NCI-H526 treated with DMSO at 0.1 percent for 48 hours (cell line): ENCODE measurements around the gene AP1S2.

ENCODE experiments used
- DNase-seq: peaks from one replicate; lab custom pipeline; 2025; lab: John Stamatoyannopoulos, UW

The AP1S2 gene

GRCh38 chrX:15812192-15812938, 42.2 kb downstream of the AP1S2 start:
- DNase-seq, result no peak

GRCh38 chrX:15808254-15808653, 46.4 kb downstream of the AP1S2 start:
- no peak for DNase-seq

DNA sequence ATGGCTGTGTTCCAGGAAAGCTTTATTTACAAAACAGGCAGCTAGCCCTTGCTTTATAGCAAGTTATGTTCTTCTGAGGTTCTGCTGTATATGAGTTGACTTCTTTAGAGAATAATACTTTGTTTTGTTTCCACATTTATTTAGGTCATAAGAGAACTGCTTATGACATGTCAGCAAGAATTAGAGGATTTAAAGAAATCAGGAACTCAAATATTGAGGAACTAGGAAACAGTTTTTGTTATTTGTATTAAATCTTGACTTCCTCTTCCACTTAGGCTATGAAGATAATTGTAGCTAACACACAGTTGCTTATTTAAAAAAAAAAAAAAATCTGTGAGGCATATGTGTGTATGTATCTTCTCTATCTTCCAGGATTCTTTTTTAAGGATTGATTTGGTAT, 50.0 kb downstream of the AP1S2 start:
- no peak for DNase-seq

- no peak for DNase-seq
Observed at GRCh38 chrX:15797707-15798106, 56.9 kb downstream of the AP1S2 start.

DNA sequence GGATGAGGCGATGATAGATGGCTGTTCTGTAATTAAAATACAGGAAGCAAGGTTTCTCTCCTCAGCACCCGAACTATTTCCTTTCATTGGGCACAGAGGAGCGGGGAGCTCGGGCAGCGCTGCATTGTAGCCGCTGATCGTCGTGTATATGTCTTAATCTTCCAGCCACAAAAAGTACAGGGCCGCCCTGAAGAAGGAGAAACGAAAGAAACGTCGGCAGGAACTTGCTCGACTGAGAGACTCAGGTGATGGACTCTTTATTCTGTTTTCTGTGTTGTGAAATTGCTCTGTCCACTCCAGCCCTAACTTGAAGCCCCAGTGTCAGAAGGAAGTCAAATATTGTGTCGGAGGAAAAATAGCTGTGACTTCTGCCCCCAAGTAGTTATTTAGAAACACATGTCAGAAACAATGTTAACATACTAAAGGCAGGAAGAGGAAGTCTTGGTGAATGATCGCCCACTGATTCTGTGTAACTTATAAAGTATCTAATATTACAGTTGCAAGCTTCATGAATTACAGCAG, 63.8 kb downstream of the AP1S2 start:
- DNase-seq, result no peak

DNA sequence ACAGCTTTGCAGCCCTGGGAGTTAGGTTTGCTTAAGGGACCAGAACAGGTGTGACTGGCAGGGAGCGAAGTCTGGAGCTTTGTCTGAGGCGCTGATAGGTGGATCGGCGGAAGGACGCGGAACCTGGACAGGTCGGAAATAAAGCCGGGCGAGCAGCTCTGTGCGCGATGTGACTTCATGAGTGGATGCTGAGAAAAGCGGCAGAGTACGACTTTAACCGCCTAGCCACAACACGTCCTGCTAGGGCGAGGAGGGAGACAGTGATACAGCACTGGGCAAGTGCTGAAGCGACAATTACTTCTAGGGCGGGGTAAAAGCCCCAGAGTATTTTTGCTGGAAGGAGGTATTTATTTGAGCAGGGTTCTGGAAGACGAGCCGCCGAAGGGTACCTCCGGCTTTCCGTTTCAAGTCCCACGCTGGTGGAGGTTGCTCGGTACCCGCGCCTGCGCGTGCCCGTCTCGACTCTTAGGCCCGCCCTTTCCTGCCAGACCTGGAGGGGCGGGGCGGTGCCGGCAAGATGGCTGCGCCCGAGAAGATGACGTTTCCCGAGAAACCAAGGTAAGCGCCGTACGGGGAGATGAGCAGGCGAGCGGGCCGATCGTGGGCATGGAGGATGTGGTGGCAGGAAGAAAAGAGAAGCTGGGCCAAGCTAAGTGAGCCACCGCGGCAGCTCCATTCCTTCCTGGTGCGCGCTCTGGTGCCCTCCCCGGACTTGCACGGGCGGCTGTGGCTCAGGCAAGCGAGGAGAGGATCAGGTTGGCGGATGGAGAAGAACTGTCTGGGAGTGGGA, 64.4 kb downstream of the AP1S2 start, which contains the start of gene ZRSR2:
TSS of gene ZRSR2 (plus strand) at position 506 of the 790 bp plus-strand sequence. CDS start at position 518, 12 bp downstream.
- DNase-seq, result peak; percentile 89

DNA sequence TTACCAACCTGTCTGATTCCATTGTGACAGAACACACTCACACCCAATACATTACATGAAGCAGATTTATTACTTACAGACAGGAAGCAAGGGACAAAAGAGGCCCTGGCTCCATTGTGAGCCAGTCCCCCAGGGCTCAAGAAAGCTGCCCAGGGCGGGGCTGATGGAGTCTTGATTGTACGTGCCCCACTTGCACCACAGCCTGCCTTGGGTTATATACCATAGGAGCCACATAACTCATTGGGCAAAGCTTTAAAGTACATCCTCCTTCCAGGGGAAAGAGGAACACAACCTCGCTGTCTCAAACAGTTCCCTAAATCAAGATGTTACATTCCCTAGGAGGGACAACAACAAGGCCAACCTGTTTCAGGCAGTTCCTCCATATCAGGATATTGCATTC, 67.7 kb downstream of the AP1S2 start:
- DNase-seq, result no peak

DNA sequence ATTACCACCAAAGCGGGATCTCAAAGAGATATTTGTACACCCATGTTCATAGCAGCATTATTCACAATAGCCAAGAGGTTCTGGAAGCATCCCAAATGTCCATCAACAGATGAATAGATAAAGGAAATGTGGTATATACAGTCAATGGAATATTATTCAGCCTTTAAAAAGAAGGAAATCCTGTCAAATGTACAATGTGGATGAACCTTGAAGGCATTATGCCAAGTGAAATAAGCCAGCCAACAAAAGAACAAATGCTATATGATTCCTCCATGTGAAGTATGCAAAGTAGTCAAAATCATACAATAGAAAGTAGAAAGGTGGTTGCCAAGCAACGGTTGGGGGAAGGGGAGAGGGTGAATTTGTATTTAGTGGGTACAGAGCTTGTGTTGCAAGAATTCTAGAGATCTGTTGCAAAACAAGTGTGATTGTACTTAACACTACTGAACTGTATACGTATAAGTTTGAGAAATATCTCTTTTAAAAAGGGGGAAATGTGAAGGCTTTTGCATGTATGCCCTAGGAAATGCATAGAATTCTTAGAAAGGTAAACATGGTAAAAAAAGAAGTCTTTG, 69.3 kb downstream of the AP1S2 start:
- peak; percentile 31 for DNase-seq

- DNase-seq, result no peak
Observed at GRCh38 chrX:15781961-15782699, 72.5 kb downstream of the AP1S2 start.
